ENCODE results near the gene ZNF496. TPM values are rescaled to one million over a fixed set of nuclear protein-coding genes. Genes with fewer than 3 reads are reported as not detected.

The ZNF496 gene
- total and polyA plus RNA-seq, 2 experiments from 2014 or later: 6.7 to 21.0 TPM

DNA sequence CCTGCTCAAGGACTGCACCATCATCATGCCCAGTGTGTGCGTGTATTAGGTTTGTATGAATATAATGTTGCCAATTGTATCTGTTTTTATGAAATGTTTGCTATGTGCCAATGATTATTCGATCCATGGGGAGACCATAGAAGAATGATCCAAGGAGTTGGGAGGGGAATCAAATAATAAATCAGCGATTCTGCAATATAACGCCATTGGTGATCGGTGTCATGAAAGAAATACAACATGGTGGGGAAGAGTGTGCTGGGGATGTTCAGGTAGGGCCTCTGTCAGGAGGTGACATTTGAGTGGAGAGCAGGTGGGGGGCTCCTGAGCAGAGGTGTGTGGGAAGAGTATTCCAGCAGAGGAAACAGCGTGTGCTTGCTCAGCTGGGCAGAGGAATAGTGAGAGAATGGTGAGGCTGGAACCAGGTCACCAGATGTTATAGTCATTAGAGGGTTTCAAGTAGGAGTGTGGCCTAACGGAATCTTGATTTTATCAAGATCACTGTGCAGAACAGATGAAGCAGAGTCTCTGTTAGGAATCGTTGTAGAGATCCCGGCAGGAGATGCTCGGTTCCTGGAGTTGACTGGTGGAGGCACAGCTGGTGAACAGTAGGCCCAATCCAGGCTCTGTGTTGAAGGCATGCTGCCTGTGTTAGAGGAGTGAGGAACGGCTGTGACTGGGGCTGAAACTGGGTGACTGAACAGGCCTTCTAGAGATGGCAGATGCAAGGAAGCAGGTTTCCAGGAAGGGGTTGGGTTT is 2.9 kb upstream of the ZNF496 start:
- Histone ChIP-seq H3K79me2 (ENCODE audit: insufficient read depth) (peaks cover 62% of the 10 kb centered on the region), H3K4me3 (no peak overlapping the region), H3K9ac (no peak overlapping the region), H4K20me1 (ENCODE audit: insufficient read depth) (no peaks in the 10 kb centered on the region; the same call in 1 of the 2 replicates), H2AFZ (no peak overlapping the region), H3K9me3 (ENCODE audit: low read depth) (no peaks in the 10 kb centered on the region), H3K27ac (no peak overlapping the region), H3F3A (ENCODE audit: insufficient read depth) (peaks cover 10% of the 10 kb centered on the region; the same call in 1 of the 2 replicates), H3K27me3 (replicated peaks; ENCODE audit: insufficient read depth) (no peaks in the 10 kb centered on the region), H3K36me3 (ENCODE audit: low read depth) (no peaks in the 10 kb centered on the region), H3K4me2 (ENCODE audit: unreplicated experiment) (no peak overlapping the region), H3K9me2 (ENCODE audit: insufficient read depth) (no peaks in the 10 kb centered on the region), H3K4me1 (ENCODE audit: insufficient read depth) (peaks cover 18% of the 10 kb centered on the region; the same call in 1 of the 2 replicates)
- 83 to 84% methylated on average over 11 of the region's 11 CpGs for WGBS, 2 experiments (ENCODE audit: low coverage in 1 of 2, low lambda C conversion rate in 2 of 2, missing lambda C conversion rate in 2 of 2)
- in situ Hi-C loops (cut with MboI): no loop called here
- TF ChIP-seq EZH2 (IDR thresholded peaks at IDR 0.05; ENCODE audit: insufficient read depth, poor library complexity, severe bottlenecking): no peak
- TF ChIP-seq EZH2phosphoT487 (IDR thresholded peaks at IDR 0.05; ENCODE audit: insufficient read depth, low read depth): no peak
- no peak for DNase-seq

DNA sequence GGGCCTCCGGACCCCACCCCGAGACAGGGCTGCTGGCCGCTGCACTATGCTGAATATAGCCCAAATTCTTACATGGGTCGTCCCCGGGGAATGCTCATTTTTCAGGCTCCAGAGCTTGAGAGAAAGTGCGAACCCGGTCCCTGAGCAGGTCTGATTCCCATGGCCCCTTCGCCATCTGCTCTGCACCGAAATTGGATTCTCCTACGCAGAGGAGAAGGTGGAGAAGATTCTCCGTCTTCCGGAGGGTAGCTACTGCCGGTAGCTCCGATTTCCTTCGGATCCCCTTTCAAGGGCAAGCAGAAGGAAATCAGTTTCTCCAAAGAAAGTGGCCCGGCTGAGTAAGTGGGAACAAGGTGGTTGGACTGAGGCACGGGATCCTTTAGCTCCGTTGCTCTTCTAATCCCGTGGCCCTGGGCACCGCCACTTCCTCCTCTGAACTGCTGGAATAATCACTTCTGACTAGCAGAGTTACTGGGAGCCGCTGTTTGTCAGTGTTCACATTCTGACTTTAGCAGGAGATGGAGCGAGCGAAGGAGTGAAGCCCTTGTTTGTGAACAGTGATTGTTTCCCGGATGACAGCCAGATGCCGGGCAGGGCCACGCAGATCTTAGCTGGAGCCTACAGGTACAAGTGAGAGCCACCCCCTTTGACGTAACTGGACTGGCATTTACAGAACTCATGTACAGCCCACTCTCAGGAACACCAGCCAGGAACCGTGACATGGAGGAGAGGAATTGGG is 1.1 kb upstream of the ZNF496 start:
- H3K4me3 ChIP-seq: peak overlapping the region; percentile 90
- no peaks in the 10 kb centered on the region for H3K9me2 ChIP-seq (ENCODE audit: insufficient read depth)
- 22 to 23% methylated on average over 28 of the region's 28 CpGs for WGBS, 2 experiments (ENCODE audit: low coverage in 1 of 2, low lambda C conversion rate in 2 of 2, missing lambda C conversion rate in 2 of 2)
- H3K27me3 ChIP-seq (replicated peaks; ENCODE audit: insufficient read depth): no peaks in the 10 kb centered on the region
- H3F3A ChIP-seq (ENCODE audit: insufficient read depth): no peaks in the 10 kb centered on the region
- no peaks in the 10 kb centered on the region; the same call in 1 of the 2 replicates for H4K20me1 ChIP-seq (ENCODE audit: insufficient read depth)
- in situ Hi-C loops (cut with MboI): no loop called here
- H3K9ac ChIP-seq: peak overlapping the region; percentile 93
- no peaks in the 10 kb centered on the region for H3K9me3 ChIP-seq (ENCODE audit: low read depth)
- no peaks in the 10 kb centered on the region; the same call in 1 of the 2 replicates for H3K36me3 ChIP-seq (ENCODE audit: low read depth)
- H3K4me2 ChIP-seq (ENCODE audit: unreplicated experiment): peak overlapping the region; percentile 81
- H3K79me2 ChIP-seq (ENCODE audit: insufficient read depth): peaks cover 61% of the 10 kb centered on the region
- 0 out of 2 replicates have a peak, but pooled peaks cover 8% of the 10 kb centered on the region for H3K4me1 ChIP-seq (ENCODE audit: insufficient read depth)
- TF ChIP-seq EZH2phosphoT487 (IDR thresholded peaks at IDR 0.05; ENCODE audit: insufficient read depth, low read depth): no peak
- no peak for TF ChIP-seq EZH2 (IDR thresholded peaks at IDR 0.05; ENCODE audit: insufficient read depth, poor library complexity, severe bottlenecking)
- DNase-seq: peak; percentile 60
- peak overlapping the region; percentile 54 for H3K27ac ChIP-seq
- peak overlapping the region; percentile 87 for H2AFZ ChIP-seq

DNA sequence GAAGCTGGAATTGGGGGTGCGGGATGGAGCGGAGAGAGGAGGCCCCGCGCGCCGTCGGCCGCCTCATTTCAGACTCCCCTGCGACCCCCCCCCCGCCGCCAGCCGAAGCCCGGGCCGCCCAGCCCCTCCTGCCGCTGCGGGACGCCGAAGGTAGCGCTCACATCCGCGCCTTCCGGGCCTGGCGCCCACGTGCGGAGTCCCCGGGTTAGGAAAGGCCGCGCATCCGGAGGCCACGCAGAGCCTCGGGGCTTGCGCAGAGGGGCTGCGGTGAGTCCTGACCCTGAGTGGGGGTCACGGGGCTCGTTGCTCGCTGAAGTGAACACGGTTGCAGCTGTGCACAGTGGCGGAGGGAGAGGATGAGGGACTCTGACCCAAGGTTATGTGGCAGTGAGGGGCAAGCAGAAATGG is 552 bp upstream of the ZNF496 start:
- 0 out of 2 replicates have a peak, but pooled peaks cover 5% of the 10 kb centered on the region for H3K4me1 ChIP-seq (ENCODE audit: insufficient read depth)
- H3K9ac ChIP-seq: peak overlapping the region; percentile 93
- no peaks in the 10 kb centered on the region for H3F3A ChIP-seq (ENCODE audit: insufficient read depth)
- no peak for TF ChIP-seq EZH2 (IDR thresholded peaks at IDR 0.05; ENCODE audit: insufficient read depth, poor library complexity, severe bottlenecking)
- TF ChIP-seq EZH2phosphoT487 (IDR thresholded peaks at IDR 0.05; ENCODE audit: insufficient read depth, low read depth): no peak
- H4K20me1 ChIP-seq (ENCODE audit: insufficient read depth): no peaks in the 10 kb centered on the region; the same call in 1 of the 2 replicates
- 2% methylated on average over 18 to 32 of the region's 38 CpGs for WGBS, 2 experiments (ENCODE audit: low coverage in 1 of 2, low lambda C conversion rate in 2 of 2, missing lambda C conversion rate in 2 of 2)
- no peaks in the 10 kb centered on the region for H3K27me3 ChIP-seq (replicated peaks; ENCODE audit: insufficient read depth)
- H3K9me3 ChIP-seq (ENCODE audit: low read depth): no peaks in the 10 kb centered on the region
- H3K4me2 ChIP-seq (ENCODE audit: unreplicated experiment): peak overlapping the region; percentile 81
- H3K79me2 ChIP-seq (ENCODE audit: insufficient read depth): peaks cover 59% of the 10 kb centered on the region
- H2AFZ ChIP-seq: peak overlapping the region; percentile 87
- H3K4me3 ChIP-seq: peak overlapping the region; percentile 90
- in situ Hi-C loops (cut with MboI): no loop called here
- no peaks in the 10 kb centered on the region for H3K9me2 ChIP-seq (ENCODE audit: insufficient read depth)
- peak; percentile 74 for DNase-seq
- H3K36me3 ChIP-seq (ENCODE audit: low read depth): no peaks in the 10 kb centered on the region; the same call in 1 of the 2 replicates
- peak overlapping the region; percentile 54 for H3K27ac ChIP-seq

DNA sequence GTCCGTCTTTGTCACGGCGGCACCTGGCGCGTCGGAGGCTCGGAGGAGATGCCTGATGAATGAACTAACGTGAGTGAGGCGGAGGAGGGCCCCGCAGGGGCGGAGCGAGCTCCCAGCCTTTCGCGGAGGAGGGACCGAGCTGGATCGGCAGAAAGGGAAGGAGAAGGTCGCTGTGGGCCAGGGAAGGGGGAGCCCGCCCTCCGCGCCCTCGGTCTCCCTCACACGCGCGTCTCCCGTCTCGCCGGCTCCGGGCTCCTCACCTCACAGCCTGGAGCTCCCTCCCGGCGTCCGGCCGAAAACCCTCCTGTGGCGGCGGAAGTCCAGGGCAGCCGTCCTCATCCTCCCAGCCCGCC is 519 bp downstream of the ZNF496 start:
- Histone ChIP-seq H3F3A (ENCODE audit: insufficient read depth) (no peaks in the 10 kb centered on the region), H3K36me3 (ENCODE audit: low read depth) (no peaks in the 10 kb centered on the region; the same call in 1 of the 2 replicates), H3K9ac (peak overlapping the region; percentile 93), H3K4me2 (ENCODE audit: unreplicated experiment) (peak overlapping the region; percentile 74), H3K9me3 (ENCODE audit: low read depth) (no peaks in the 10 kb centered on the region), H3K27ac (peak overlapping the region; percentile 69), H3K4me3 (peak overlapping the region; percentile 90), H4K20me1 (ENCODE audit: insufficient read depth) (no peaks in the 10 kb centered on the region; the same call in 1 of the 2 replicates), H3K27me3 (replicated peaks; ENCODE audit: insufficient read depth) (no peaks in the 10 kb centered on the region), H3K79me2 (ENCODE audit: insufficient read depth) (peaks cover 51% of the 10 kb centered on the region), H3K4me1 (ENCODE audit: insufficient read depth) (0 out of 2 replicates have a peak, but pooled peaks cover 4% of the 10 kb centered on the region), H3K9me2 (ENCODE audit: insufficient read depth) (no peaks in the 10 kb centered on the region), H2AFZ (peak overlapping the region; percentile 87)
- 1% methylated on average over 28 to 36 of the region's 36 CpGs for WGBS, 2 experiments (ENCODE audit: low coverage in 1 of 2, low lambda C conversion rate in 2 of 2, missing lambda C conversion rate in 2 of 2)
- no peak for TF ChIP-seq EZH2 (IDR thresholded peaks at IDR 0.05; ENCODE audit: insufficient read depth, poor library complexity, severe bottlenecking)
- TF ChIP-seq EZH2phosphoT487 (IDR thresholded peaks at IDR 0.05; ENCODE audit: insufficient read depth, low read depth): no peak
- peak; percentile 90 for DNase-seq
- in situ Hi-C loops (cut with MboI): no loop called here

Data from GM23248 (cell line).